CD14-positive monocyte (primary cell): ENCODE measurements around the gene CXXC5. TPM values are rescaled to one million over a fixed set of nuclear protein-coding genes. Genes with fewer than 3 reads are reported as not detected.

ENCODE experiments used
- DNase-seq, 3 donors: peaks; one replicate each; pipeline ENCODE4 v3.0.0-alpha.2; 2011 to 2022
- H2AFZ ChIP-seq: 2 replicates; pipeline ENCODE4 v1.6.0; 2012; ENCODE audit warnings: mild to moderate bottlenecking, low read depth, low read length, inconsistent platforms; ENCODE audit not compliant: insufficient read depth, poor library complexity, severe bottlenecking
- H3K27ac ChIP-seq, 2 donors: 1 replicate in 1 of 2; 2 replicates in 1 of 2; pipeline ENCODE4 v1.5.1; 2012 to 2013; ENCODE audit warnings: low read length in 2 of 2, control low read depth in 1 of 2, inconsistent platforms in 1 of 2, low read depth in 1 of 2, mild to moderate bottlenecking in 1 of 2
- H3K27me3 ChIP-seq, 2 donors: one replicate each; pipeline versions ENCODE4 v1.6.0 to v1.6.1; 2011 to 2013; ENCODE audit warnings: low read length in 2 of 2; ENCODE audit not compliant: control insufficient read depth in 2 of 2, insufficient read depth in 2 of 2
- H3K36me3 ChIP-seq, 2 donors: replicated peaks in 1 of 2; 1 replicate in 1 of 2; 2 replicates in 1 of 2; pipeline versions ENCODE4 v1.5.1 to v1.6.1; 2012 to 2013; ENCODE audit warnings: low read length in 2 of 2, control low read depth in 1 of 2, inconsistent platforms in 1 of 2, mild to moderate bottlenecking in 1 of 2; ENCODE audit not compliant: insufficient read depth in 2 of 2, control insufficient read depth in 1 of 2
- H3K4me1 ChIP-seq, 2 donors: 1 replicate in 1 of 2; 2 replicates in 1 of 2; pipeline versions ENCODE4 v1.5.1 to v1.6.1; 2012 to 2013; ENCODE audit warnings: low read length in 2 of 2, control low read depth in 1 of 2, inconsistent platforms in 1 of 2, mild to moderate bottlenecking in 1 of 2, moderate library complexity in 1 of 2; ENCODE audit not compliant: insufficient read depth in 2 of 2, control insufficient read depth in 1 of 2
- H3K4me2 ChIP-seq: replicated peaks from 2 replicates; pipeline ENCODE3; 2012; ENCODE audit warnings: low read length, moderate library complexity, mild to moderate bottlenecking; ENCODE audit not compliant: poor library complexity, severe bottlenecking; ENCODE audit errors: extremely low read depth
- H3K4me3 ChIP-seq, 3 experiments: fragments of 200-600 bp in 1 of 3; sonication (generic) in 1 of 3; replicated peaks in 1 of 3; 1 replicate in 2 of 3; 2 replicates in 1 of 3; pipeline ENCODE4 v1.5.1; 2011 to 2013; ENCODE audit warnings: low read length in 3 of 3, mild to moderate bottlenecking in 3 of 3, control low read depth in 2 of 3, low read depth in 2 of 3, inconsistent platforms in 1 of 3, moderate library complexity in 1 of 3
- H3K79me2 ChIP-seq: 2 replicates; pipeline ENCODE4 v1.6.0; 2012; ENCODE audit warnings: mild to moderate bottlenecking, control low read depth, inconsistent platforms, low read length, moderate library complexity; ENCODE audit not compliant: insufficient read depth
- H3K9ac ChIP-seq: 2 replicates; pipeline ENCODE4 v1.6.0; 2017; ENCODE audit warnings: low read length, mild to moderate bottlenecking; ENCODE audit not compliant: insufficient read depth, poor library complexity, severe bottlenecking
- H3K9me3 ChIP-seq, 2 donors: replicated peaks in 1 of 2; 1 replicate in 1 of 2; 2 replicates in 1 of 2; pipeline versions ENCODE4 v1.5.1 to v1.6.1; 2012 to 2013; ENCODE audit warnings: low read length in 2 of 2, control low read depth in 1 of 2; ENCODE audit not compliant: control insufficient read depth in 1 of 2, insufficient read depth in 1 of 2
- H4K20me1 ChIP-seq: 2 replicates; pipeline ENCODE4 v1.6.0; 2012; ENCODE audit warnings: mild to moderate bottlenecking, low read length, control low read depth, moderate library complexity; ENCODE audit not compliant: insufficient read depth
- H3K27ac Mint-ChIP-seq, 7 donors: one replicate each; pipeline ENCODE4 v1.8.0; 2020; ENCODE audit warnings: mild to moderate bottlenecking in 7 of 7, mixed read lengths in 7 of 7, moderate library complexity in 6 of 7, inconsistent platforms in 2 of 7
- H3K27me3 Mint-ChIP-seq, 3 donors: one replicate each; pipeline ENCODE4 v1.8.0; 2021 to 2022; ENCODE audit warnings: low read depth in 3 of 3, mild to moderate bottlenecking in 3 of 3, mixed read lengths in 3 of 3, moderate library complexity in 3 of 3, inconsistent platforms in 1 of 3
- H3K36me3 Mint-ChIP-seq, 2 donors: one replicate each; pipeline ENCODE4 v1.8.0; 2020; ENCODE audit warnings: mixed read lengths in 2 of 2, inconsistent platforms in 1 of 2, mild to moderate bottlenecking in 1 of 2
- H3K4me1 Mint-ChIP-seq: one replicate; pipeline ENCODE4 v1.8.0; 2020; ENCODE audit warnings: mild to moderate bottlenecking, mixed read lengths
- H3K4me3 Mint-ChIP-seq, 2 donors: one replicate each; pipeline ENCODE4 v1.8.0; 2020; ENCODE audit warnings: mild to moderate bottlenecking in 2 of 2, mixed read lengths in 2 of 2, moderate library complexity in 1 of 2
- H3K9me3 Mint-ChIP-seq, 7 donors: one replicate each; pipeline ENCODE4 v1.8.0; 2020 to 2022; ENCODE audit warnings: mixed read lengths in 7 of 7, mild to moderate bottlenecking in 6 of 7, moderate library complexity in 6 of 7, inconsistent platforms in 2 of 7
- WGBS: methylation state at CpG from one replicate; pipeline ENCODE4 v1.1.5; 2013; ENCODE audit warnings: missing lambda C conversion rate; ENCODE audit not compliant: insufficient coverage; 5-methylcytosine and 5-hydroxymethylcytosine counted together
- intact Hi-C, 2 donors: fragments of 100-400 bp; cut with micrococcal nuclease; formaldehyde crosslinking; loops; one replicate each; pipeline versions ENCODE4 v1.15.0 to v1.15.1; 2023
- polyA plus RNA-seq, 3 donors: library from polyadenylated mRNA; depleted of rRNA in 1 of 3; unstranded in 2 of 3; stranded (reverse) in 1 of 3; fragments of 300-500 nt in 2 of 3; fragments of >200 nt in 1 of 3; fragmentation: Illumina TruSeq in 2 of 3; gene quantifications; 1 replicate in 2 of 3; 2 replicates in 1 of 3; pipeline ENCODE4 v1.2.3, GENCODE V29; 2012 to 2021
- TF ChIP-seq, protein P1 (sequence below): fragments of 200-600 bp; IDR thresholded peaks from one replicate; pipeline ENCODE4 v1.8.0; 2022; ENCODE audit warnings: antibody characterized with exemption, mild to moderate bottlenecking

The CXXC5 gene
- polyA plus RNA-seq, 3 donors, result 22.4 to 37.2 (median 33.7) TPM

- Histone ChIP-seq H3K9ac (peak overlapping the region; percentile 63), H3K4me3 (peak overlapping the region in 1 of 3 experiments; percentile 51), H3K27ac (peak overlapping the region; percentile 86 to 97), H3K4me1 (peaks cover 83 to 89% of the 10 kb centered on the region in 2 donors), H3K79me2 (peaks cover 70% of the 10 kb centered on the region), H2AFZ (peak overlapping the region; percentile 31), H4K20me1 (peaks cover 15% of the 10 kb centered on the region), H3K9me3 (no peaks in the 10 kb centered on the region), H3K36me3 (no peaks in the 10 kb centered on the region), H3K4me2 (peak overlapping the region; percentile 59), H3K27me3 (peaks cover 0 to 2% of the 10 kb centered on the region in 2 donors)
- peaks cover 74% of the 10 kb centered on the region for H3K4me1 Mint-ChIP-seq
- no peaks in the 10 kb centered on the region for H3K9me3 Mint-ChIP-seq
- TF ChIP-seq, protein P1, sequence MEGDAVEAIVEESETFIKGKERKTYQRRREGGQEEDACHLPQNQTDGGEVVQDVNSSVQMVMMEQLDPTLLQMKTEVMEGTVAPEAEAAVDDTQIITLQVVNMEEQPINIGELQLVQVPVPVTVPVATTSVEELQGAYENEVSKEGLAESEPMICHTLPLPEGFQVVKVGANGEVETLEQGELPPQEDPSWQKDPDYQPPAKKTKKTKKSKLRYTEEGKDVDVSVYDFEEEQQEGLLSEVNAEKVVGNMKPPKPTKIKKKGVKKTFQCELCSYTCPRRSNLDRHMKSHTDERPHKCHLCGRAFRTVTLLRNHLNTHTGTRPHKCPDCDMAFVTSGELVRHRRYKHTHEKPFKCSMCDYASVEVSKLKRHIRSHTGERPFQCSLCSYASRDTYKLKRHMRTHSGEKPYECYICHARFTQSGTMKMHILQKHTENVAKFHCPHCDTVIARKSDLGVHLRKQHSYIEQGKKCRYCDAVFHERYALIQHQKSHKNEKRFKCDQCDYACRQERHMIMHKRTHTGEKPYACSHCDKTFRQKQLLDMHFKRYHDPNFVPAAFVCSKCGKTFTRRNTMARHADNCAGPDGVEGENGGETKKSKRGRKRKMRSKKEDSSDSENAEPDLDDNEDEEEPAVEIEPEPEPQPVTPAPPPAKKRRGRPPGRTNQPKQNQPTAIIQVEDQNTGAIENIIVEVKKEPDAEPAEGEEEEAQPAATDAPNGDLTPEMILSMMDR, result no peak
- H3K4me3 Mint-ChIP-seq, result peak overlapping the region; percentile 43 to 78
- 0% methylated on average over 4 of the region's 14 CpGs for WGBS
- no peak for DNase-seq
- peak overlapping the region; percentile 78 to 96 (median 89) for H3K27ac Mint-ChIP-seq
- intact Hi-C loops, result loop anchor here in 1 of 2 donors (1.0 kb wide), 1 partner anchor 8 kb away; no protein-coding TSS in a partner anchor
- peaks cover 28 to 31% of the 10 kb centered on the region in 2 donors for H3K36me3 Mint-ChIP-seq
- H3K27me3 Mint-ChIP-seq, result peaks cover 7 to 27% (median 8%) of the 10 kb centered on the region in 3 donors
Observed at GRCh38 chr5:139660105-139660922, 12.2 kb downstream of the CXXC5 start.

DNA sequence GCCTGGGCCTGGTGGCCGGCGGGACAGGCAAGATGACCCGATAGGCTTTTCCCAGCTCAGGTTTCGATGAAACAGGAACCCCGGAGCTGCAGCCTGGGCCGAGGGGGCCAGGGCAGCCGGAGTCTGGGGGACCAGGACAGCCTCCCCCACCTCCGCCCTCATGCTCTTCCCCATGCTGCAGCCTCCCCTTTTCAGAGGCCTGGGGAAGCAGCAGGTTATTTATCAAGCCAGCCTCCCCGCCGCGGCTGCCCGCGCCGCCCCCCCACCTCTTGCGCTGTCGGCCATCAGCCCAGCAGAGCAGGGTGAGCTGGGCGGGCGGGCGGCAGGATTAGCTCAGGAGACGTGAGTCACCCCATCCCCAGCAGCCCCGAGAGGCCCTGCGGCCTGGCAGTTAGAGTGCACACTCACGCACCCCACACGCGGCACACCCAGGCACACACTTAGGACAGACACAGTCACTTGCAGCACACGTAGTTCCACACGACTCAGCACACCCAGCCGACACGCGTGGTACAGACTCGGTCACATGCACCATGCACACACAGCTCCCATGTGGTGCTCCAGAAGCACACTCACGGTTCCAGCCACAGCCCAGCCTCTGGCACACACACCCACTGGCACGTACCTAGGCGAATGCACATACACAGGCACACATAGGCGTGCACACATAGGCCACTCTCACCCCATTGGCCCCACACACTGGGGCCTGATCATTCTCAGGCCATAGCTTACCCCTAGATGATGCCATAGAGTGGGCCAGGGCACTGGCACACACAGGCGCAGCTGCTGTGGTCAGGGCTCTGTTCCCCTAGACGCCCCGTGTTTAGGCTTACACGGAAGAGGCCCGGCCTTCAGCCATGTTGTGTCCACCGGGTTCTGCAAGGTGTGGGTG, 13.0 kb downstream of the CXXC5 start:
- peak overlapping the region; percentile 86 to 97 for H3K27ac ChIP-seq
- Mint-ChIP-seq H3K27ac (peak overlapping the region; percentile 91 to 99 (median 98)), H3K36me3 (peaks cover 30 to 31% of the 10 kb centered on the region in 2 donors), H3K9me3 (no peaks in the 10 kb centered on the region), H3K27me3 (peaks cover 7 to 20% (median 8%) of the 10 kb centered on the region in 3 donors), H3K4me3 (peak overlapping the region; percentile 56 to 73), H3K4me1 (peaks cover 79% of the 10 kb centered on the region)
- H3K9ac ChIP-seq, result peak overlapping the region; percentile 63
- WGBS, result 1% methylated on average over 34 of the region's 41 CpGs
- H3K4me3 ChIP-seq, result peak overlapping the region in 2 of 3 experiments; percentile 10 to 51
- H4K20me1 ChIP-seq, result peaks cover 8% of the 10 kb centered on the region
- H3K4me1 ChIP-seq, result peaks cover 89 to 90% of the 10 kb centered on the region in 2 donors
- peaks cover 72% of the 10 kb centered on the region for H3K79me2 ChIP-seq
- H2AFZ ChIP-seq, result no peak overlapping the region
- TF ChIP-seq, protein P1, result no peak
- peaks cover 0 to 2% of the 10 kb centered on the region in 2 donors for H3K27me3 ChIP-seq
- intact Hi-C loops, result loop anchor here in 1 of 2 donors (1.0 kb wide), 1 partner anchor 9 kb away; no protein-coding TSS in a partner anchor
- no peaks in the 10 kb centered on the region for H3K36me3 ChIP-seq
- DNase-seq, result peak; percentile 97 to 99 (median 98)
- H3K9me3 ChIP-seq, result no peaks in the 10 kb centered on the region
- H3K4me2 ChIP-seq, result peak overlapping the region; percentile 59
